Stimulated activated CD4-positive, alpha-beta T cell treated with anti-CD3 and anti-CD28 coated beads, Interleukin-4, amount 100 ng/mL, for 48 hours (primary cell): ENCODE data around the gene STK16.

Experiments
- DNase-seq, 2 donors: peaks; one replicate each; pipeline ENCODE4 v3.0.0-alpha.2; 2020; ENCODE audit warnings: low read depth in 2 of 2

Gene STK16

DNA sequence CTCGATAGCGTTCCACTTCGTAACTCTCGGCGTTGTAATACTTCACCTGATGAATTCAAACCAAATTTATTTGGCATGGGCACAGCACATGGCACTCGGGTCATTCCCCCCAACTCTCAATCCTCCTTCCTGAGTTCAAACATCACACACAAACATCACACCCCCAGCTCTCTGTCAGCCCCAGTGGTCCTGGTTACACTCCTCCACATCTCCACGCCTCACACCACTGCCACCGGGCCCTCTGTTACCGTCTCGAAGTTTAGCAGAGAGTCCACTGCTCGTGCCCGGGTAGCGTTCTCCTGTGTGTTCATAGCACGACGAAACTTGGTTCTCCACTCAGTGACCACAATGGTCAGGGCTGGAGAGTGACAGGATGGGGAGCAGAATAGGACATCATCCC is 31.1 kb upstream of the STK16 start:
- no peak for DNase-seq

DNA sequence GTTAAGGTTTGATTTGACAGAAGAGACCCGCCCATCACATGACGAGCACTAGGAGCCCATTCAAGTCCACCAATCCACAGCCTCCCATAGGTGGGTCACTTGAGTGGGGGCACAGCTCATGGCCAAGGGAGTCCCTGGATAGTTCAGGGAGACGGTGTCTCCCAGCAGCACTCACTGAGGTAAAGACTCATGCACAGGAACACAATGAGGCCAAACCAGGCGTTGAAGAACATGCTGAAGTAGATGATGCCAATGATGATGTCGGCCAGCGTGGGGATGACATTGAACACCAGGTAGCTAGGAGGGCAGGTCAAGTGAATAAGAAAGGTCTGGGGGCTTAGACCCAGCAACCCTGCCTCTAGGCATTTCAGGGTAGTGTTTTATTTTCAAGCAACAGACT is 30.5 kb upstream of the STK16 start:
- no peak for DNase-seq

DNA sequence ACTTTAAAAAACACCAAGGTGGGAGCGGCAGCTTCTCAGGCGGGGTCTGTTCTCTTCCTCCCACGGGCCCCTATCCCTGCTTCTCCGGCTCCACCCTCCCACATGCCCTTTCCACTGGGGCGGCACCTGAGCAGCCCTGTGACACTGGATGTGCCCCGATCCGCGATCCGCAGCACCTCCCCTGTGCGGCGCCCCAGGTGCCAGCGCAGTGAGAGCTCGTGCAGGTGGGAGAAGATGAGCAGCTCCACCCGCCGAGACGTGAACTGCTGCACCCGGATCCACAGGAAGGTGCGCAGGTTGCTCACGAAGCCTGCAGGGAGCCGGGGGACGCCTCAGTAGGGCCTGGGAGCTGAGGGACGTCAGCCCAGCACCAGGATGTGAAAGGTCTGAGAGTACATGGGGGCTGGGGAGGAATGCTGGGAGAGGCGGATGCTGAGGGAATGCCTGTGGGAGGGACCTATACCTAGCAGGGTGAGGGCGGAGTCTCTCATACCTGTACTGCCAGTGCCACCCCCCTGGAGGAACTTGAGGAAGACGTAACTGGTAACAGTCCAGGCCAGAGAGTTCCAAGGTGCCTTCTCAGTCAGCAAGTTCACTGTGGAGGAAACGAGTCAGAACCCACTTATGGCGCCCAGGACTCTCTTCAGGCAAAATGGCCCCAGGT is 29.3 kb upstream of the STK16 start:
- no peak for DNase-seq

DNA sequence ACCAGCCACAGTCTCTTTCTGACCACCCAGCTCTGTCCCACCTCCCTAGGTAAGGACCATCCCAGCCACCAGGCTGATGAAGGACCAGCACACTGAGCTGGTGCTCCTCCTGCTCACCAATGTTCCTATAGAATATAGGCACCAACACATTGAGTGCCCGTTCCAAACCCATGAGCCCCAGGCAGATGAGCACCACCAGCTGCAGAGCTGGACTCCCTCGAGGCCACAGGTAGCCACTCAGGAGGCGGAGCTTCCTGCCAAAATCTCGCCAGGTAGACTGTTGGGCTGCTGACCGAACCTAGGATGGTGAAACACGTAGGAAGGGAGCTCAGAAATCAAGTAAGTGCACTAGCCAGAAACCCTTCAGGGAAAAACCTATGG is 28.8 kb upstream of the STK16 start:
- no peak for DNase-seq

DNA sequence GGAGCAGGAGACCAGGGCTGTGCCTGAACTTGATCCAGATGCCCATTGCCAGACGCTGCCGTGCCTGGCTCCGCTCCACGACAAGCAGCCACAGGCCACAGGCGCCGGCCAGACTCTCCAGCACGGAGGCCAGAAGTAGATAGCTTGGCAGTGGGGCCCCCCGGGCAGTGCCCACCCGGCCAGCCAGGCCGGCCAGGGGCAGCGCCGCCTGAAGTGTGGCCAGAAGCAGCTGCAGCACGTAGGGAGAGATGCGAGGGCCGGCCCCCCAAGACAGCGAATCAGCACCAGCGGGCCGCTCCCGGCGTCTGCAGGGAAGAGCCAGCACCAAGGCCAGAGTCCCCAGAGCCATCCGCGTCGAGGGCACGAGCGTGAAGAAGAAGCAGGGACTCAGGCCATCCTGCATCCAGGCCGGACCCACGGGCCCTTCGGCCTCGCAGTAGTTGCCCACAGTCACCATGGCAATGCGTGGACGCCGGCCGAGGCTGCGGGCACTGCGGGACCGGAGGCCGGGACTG is 27.0 kb upstream of the STK16 start:
- DNase-seq = no peak

DNA sequence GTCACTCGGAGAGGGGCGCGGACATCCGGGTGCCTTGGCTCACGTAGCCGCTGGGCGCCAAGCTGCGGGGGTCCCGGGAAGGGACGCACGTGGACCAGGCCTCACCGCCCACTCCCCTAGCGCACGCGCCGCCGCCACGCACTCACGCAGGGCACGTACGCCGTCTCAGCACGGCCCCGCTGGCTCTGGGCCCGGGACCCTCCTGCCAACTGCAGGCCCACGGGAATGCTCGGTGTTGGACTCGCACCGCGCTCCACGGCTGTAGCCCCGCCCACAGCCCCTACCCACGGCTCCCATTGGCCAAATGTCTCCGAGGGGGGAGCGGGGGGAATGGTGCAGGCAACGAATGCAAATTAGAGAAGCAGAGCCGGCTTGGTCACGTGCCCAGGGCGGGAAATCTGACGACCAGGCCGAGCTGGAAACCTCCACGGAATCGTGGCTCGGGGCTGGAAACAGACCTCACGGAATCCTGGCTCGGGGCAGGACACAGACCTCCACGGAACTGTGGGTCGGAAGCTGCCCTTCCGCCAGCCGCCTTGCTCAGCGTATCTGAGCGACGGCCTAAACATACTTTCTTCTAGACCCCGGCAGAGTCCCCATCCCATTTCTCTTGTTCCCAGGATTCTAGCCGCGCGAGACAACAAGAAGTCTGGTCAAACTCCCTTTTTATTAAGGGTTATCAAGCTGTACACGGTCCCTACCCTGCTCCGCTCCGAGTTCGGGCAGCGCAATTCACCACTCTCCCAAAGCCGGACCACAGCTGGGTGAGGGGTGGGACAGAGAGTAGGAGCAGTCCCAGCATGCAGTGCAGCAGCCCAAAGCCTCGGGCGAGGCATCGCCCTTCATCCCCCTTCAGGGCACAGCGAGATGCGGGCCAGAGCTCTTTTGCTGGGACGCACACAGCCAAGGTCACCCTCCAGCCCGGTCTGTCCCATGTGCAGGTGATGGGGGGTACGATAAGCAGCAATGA is 26.3 kb upstream of the STK16 start, which contains the start of gene ABCB6:
TSS of gene ABCB6 (minus strand) at position 227 of the 970 bp plus-strand sequence. CDS start 285 bp downstream, outside the sequence.
- peak; percentile 87 for DNase-seq

DNA sequence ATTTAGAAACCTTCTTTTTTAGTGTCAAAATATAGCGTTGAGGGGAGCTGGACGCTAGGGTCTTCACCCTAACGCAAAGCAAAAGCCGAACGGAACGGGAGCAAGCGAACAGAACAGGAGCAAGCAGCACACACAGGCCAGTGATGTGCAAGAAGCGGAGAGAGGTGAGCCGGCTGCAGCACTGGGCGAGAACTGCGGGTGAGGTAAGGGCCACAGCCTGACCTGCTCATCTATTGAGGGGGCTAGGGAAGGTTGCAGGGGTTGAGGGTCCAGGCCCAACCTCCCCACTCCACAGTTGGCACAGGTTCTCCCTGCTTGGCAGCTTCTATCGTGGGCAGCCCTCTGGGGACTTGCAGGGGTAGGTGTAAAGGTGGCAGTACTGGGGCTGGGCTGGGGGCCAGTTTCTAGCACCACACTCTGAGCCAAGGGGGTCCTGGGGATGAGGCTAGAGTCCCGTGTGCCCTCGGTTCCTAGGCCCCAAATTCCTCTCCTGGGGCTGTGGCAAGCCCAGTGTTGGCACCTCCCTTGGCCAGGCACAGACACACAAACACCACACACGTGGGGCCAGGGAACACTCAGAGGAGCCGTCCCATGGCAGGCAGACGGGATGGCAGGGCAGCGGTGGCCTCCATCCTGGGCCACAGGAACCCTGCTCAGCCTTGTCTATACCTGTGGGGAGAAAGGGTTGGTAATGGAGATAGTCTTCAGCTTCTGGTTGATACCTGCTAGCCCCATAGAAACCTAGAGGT is 25.3 kb upstream of the STK16 start:
- no peak for DNase-seq

DNA sequence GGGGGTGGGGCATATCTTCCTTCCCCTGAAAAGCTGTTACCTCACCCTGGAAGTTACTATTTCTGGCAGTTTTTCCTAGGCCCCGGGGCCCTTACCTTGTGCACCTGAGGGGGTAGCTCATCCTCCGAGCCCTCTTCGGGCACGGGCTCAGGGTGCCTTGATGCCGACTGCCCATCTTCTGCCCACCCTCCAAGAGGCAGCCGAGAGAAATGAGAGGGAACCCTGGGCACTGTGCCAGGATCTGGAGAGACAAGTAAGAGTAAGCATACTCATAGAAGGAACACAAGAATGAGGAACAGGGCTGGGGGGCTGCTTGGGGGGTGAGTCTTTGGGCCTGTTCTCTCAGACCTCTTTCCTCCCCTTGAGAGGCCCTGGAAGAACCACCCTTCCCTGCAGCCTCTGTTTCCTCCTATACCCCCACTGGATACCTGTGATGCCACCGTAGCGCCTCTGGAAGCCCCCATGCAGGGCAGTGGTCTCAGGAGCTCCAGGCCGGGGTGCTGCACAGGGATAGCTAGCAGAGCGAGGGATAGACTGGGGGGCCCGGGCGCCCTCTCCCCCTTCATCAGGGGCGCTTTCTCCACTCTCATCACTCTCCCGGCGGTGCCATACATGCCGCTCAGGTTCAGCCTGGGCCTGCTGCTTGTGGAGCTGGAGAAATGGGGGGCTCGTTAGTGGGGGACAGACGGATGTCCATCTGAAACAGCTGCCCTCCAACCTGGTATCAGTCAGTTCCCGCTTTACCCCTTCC is 24.5 kb upstream of the STK16 start:
- DNase-seq = no peak

DNA sequence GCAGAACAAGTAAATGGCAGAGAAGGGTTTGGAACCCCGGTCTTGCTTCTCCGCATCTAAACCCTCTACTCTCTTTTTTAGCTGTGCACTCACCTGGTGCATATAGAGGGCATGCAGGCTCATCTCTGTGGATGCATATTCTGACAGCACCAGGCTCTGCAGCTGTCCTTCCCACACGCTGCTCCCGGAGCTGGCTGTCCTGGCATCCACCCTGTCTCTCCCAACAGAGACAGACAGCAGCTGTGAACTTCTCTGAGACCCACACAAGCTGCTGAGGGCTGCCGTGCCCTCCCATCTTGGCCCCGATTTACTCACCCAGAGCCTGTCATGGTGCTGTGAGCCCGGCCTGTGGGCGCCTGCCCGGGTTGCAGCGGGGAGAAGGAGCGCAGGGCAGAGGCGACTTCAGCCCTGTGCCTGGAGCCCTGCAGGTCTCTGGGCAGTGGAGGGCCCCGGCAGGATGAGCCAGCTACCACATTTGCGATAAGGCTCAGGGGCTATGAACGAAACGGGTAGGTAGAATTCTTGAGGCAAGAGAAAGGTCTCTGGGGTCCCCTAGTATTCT is 23.2 kb upstream of the STK16 start:
- no peak for DNase-seq

DNA sequence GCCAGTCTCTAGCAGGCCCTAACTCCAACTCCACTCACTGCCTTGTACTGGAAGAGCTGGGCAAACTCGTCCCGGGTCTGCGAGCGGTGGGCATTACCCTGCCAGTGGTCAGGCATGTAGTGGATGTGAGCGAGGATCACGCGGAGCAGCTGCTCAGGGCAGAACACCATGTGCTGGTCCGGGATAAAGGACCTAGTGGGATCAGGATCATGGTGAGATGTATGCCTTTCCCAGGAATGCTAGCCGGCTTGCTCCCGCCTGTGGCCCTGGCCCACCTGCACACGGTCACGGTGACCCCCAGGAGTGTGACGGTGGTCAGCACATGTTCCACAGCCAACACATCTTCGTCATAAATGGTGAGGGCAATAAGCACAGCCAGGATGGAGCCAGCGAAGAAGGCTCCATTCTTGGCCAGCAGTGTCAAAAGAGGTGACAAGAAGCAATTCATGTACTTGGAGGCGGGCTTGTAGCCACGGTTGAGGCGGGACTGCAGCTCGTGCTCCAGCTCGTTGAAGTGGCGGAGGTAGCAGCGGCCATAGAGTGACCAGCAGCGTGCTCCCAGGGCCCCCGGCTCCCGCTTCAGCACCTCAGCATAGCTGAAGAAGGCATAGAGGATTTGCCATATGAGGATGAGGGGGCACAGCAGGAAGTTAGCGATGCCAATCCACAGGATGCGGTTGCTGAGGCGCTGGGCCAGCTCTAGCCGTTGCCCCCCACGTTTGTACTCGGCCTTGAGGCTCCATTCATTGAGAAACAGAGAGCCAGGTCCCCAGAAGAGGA is 21.3 kb upstream of the STK16 start:
- DNase-seq = no peak

DNA sequence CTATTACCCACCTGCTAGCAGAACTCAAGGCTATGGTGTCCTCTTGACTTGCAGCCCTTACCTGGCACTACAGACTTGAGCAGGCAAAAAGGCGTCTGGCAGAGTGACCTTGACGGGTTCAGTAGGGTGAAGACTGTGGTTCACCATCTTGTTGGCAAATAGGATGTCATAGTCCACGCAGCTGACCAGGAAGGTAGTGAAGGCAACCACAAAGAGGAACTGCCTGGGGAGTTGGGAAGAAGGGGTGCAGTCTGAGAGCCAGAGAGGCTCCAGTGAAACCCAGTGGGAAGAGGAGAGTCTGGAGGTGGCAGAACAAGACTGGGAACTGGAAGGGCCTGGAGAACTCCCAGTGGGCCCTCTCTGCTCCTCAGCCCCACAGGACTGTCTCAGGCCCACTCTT is 19.9 kb upstream of the STK16 start:
- no peak for DNase-seq

DNA sequence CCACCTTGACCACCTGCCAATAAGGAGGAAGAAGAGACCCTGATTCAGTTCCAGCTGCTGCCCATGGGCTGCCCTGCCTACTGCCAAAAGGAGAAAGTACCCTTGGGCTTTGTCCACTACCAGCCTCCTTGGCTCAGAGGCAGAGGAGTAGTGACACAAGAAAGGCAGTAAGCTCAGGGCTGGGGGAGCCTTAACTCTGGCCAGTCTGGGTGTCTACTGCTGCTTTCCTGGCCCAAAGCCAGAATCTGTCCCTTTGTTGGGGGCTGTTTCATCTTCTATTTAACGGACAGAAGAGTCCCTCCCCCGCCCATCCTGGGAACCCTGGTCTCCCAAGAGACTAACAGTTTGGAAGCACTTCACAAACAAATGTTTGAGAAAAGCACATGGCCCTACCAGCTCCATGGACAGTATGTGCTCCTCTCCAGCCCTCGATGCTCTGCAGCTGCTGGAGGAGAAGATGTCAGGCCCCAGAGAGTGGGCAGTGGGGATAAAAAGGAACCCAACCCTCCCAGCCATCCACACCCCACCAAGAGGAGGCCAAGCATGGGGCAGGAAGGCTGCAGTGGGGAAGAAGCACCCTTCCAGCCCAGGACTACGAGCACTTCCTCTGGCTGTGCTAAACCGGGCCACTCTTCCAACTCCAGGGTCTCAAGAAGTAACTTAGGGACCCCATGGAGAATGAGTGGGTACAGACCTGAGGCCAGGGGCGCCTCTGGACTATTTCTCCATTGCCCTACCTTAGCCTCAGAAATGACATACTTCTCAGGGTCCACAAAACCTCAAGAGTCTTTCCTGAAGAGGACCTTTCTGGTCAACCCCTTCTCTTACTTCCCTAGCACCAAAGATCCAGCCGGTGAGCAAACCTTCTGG is 17.0 kb upstream of the STK16 start:
- no peak for DNase-seq

DNA sequence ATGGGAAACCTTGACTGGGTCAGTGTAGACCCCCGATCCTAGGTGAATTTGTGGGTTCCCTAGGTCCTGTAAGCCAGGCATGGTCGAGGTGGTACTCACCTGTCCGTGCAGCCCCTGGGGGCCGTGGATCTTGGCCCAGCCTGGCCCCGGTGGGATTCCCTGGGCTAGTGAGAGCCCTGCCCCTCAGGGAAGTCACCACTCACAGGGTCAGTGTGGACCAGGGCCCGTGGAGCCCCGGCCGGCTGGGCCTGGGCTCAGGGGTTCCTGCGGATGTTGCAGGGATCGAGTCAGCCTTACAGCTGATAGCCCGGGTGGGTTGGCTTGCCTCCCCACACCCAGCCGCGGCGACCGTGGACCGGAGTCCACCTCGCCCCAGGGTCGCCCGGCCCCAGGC is 16.4 kb upstream of the STK16 start:
- DNase-seq = no peak

DNA sequence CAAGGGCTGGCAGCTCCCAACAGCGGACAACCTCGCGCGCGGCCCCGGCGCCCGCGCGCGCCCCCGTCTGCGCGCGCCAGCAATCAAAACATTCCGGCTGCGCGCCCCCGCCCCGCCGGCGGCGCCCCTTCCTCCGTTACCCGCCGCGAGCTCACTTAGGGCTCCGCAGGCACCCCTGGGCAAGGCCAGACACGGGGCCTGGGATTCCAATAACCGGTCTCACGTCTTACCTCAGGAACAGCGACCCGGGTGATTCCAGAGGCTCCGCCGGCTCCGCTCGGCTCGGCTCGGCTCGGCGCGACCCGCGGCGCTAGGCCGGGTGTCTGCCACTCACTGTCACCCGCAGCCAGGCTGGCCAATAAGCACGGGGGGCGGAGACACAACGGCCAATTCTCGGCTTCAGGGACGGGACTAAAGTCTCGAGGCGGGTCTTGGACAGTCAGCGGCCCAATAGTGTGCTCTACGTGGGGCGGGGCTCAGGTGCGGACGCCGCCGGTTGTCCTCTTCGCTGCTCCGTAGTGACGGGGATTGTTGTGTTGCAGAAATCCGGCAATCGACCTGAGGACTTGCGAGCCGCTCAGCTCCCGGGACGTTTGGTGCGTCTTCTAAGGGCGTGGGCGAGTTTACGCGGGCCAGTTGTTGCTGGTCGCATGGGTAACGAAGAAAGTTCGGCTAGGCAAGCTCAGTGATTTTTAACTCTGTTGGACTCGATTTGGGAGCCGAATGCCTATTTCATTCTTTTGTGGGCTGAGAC is 15.8 kb upstream of the STK16 start, which contains the start of the genes ANKZF1 and ATG9A:
TSS of gene ANKZF1 (plus strand) at position 502 of the 754 bp plus-strand sequence. CDS start 452 bp downstream, outside the sequence.
TSS of gene ATG9A (minus strand) at position 332 of the 754 bp plus-strand sequence. CDS start 1,612 bp downstream, outside the sequence.
- DNase-seq = peak; percentile 95 to 99

DNA sequence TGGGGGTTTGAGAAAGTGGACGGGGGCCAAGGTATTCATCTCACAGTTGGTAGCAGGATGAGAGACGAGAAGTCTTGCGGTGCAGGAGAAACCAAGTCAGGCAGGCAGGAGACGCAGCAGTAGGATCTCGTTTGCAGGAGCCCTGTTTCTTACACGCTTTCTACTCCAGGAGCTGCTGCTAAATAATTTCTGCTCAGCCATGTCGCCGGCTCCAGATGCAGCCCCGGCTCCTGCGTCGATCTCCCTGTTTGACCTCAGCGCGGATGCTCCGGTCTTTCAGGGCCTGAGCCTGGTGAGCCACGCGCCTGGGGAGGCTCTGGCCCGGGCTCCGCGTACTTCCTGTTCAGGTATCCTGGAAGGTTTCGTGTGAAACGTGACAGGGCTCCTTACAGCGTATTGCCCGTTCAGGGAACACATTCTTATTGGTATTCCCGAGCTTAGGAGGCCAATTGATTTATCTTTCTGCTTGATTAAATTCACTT is 15.2 kb upstream of the STK16 start:
- peak; percentile 44 to 58 for DNase-seq

DNA sequence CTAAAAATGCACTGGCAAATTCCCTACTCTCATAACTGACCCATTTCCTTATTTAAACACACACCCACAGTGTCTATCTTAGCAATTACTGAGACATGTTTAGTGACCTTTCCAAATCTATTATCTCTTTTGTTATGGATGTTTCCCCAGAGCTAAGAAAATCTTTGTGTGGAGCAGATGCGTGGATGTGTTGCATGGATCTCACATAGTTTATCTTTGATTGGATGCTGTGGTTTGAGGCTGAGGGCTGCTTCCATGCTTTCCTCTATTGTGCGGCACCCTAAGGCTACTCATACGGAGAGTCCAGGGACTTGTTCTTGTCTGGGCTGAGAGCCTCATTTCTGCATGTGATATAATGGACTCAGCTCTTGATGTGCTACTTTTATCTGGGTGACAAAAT is 10.9 kb upstream of the STK16 start:
- no peak for DNase-seq

DNA sequence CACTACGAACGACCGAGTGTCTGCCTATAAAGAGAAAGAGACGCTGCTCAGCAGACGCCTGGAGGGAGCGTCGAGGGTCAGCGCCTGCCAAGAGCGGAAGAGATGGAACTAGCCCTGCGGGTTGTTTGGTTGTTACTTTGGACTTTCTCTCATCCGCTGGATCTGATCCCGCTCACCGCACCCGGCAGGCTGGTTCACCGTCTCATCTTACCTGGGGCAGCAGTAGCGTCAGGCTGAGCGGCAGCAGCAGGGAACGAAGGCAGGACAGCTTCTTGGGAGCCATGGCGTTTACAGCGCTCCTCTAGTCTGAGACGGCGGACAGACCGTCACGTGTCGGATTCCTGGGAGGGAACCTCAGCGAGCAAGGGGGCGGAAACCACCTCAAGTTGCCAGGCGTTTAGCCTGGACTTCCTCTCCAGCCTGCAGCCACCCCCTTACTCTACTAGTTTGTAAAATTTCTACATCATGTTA is 2.0 kb upstream of the STK16 start:
- no peak for DNase-seq

DNA sequence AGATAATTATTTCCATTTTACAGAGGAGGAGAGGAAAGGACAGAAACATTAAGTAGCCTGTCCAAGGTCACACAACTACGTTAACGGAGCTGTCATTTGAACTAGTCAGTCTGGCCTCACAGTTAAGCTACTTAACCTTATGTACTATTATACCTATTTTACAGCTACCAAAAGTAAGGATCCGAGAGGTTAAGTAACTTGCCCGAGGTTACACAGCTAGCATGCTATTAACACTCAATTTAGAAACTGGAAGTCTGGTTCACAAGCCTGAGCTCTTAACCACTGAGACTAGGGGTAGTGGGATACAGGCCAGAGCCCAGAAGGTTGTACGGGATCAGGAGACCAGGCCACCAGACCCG is 511 bp upstream of the STK16 start:
- DNase-seq = no peak
